ENCODE data around the gene PLEKHG7. TPM values are rescaled to one million over a fixed set of nuclear protein-coding genes. Genes with fewer than 3 reads are reported as not detected.

PLEKHG7 gene
- total and polyA plus RNA-seq, 9 of the 15 experiments (the other 6 are each of a cell fraction or from before 2014, with no cell fraction given): 0.03 TPM; not detected in 8

DNA sequence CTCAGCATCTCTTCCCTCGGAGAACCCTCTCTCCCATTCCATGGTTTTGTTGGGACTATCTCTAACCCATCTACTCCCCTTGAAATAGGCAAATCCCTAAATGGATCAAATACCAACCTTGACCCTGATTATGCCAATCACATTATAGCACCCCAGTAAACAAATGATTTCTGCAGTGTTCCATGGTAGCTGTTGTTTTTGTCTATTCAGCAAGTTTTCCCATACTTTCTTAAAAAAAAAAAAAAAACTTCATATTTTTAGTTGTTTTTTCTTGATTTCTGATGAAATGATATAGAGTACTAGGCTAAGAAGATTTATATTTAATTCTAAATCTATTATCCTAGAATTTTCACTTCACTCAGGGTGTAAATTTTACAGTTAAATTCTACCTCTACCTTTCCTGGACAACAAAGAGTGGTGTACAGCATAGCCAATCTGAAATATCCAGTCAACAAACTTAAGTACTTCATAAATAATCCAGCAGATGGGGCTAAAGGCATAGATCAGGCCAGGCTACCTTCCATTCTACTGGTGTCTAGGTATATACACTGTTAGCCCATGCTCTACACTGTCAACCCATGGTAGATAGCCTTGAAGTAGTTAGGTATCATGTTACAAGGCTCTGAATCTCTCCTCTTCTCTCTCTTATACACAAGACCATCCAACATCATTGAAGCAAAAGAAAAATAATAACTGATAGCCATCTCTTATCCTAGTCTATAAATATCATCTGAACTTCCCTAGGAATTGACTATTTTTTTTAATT lies 82.2 kb downstream of the PLEKHG7 start (continued):
- TF ChIP-seq, protein P1, sequence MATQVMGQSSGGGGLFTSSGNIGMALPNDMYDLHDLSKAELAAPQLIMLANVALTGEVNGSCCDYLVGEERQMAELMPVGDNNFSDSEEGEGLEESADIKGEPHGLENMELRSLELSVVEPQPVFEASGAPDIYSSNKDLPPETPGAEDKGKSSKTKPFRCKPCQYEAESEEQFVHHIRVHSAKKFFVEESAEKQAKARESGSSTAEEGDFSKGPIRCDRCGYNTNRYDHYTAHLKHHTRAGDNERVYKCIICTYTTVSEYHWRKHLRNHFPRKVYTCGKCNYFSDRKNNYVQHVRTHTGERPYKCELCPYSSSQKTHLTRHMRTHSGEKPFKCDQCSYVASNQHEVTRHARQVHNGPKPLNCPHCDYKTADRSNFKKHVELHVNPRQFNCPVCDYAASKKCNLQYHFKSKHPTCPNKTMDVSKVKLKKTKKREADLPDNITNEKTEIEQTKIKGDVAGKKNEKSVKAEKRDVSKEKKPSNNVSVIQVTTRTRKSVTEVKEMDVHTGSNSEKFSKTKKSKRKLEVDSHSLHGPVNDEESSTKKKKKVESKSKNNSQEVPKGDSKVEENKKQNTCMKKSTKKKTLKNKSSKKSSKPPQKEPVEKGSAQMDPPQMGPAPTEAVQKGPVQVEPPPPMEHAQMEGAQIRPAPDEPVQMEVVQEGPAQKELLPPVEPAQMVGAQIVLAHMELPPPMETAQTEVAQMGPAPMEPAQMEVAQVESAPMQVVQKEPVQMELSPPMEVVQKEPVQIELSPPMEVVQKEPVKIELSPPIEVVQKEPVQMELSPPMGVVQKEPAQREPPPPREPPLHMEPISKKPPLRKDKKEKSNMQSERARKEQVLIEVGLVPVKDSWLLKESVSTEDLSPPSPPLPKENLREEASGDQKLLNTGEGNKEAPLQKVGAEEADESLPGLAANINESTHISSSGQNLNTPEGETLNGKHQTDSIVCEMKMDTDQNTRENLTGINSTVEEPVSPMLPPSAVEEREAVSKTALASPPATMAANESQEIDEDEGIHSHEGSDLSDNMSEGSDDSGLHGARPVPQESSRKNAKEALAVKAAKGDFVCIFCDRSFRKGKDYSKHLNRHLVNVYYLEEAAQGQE (IDR thresholded peaks at IDR 0.05; ENCODE audit: borderline replicate concordance): peak; percentile 74
- TF ChIP-seq, protein P1 (CRISPR knock-in tag; IDR thresholded peaks at IDR 0.05; ENCODE audit: low read depth): no peak
- TF ChIP-seq, protein P2, sequence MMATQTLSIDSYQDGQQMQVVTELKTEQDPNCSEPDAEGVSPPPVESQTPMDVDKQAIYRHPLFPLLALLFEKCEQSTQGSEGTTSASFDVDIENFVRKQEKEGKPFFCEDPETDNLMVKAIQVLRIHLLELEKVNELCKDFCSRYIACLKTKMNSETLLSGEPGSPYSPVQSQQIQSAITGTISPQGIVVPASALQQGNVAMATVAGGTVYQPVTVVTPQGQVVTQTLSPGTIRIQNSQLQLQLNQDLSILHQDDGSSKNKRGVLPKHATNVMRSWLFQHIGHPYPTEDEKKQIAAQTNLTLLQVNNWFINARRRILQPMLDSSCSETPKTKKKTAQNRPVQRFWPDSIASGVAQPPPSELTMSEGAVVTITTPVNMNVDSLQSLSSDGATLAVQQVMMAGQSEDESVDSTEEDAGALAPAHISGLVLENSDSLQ (IDR thresholded peaks at IDR 0.05): peak; percentile 22; the same call in 1 of the 2 replicates
- no peak for TF ChIP-seq ZNF431 (CRISPR knock-in tag; IDR thresholded peaks at IDR 0.05)
- TF ChIP-seq RAD21 (CRISPR knock-in tag; conservative IDR thresholded peaks at IDR 0.05 in 1 of 2, IDR thresholded peaks at IDR 0.05 in 1 of 2): peak; percentile 87 to 92
- no peak for TF ChIP-seq POLR2AphosphoS5 (IDR thresholded peaks at IDR 0.05; ENCODE audit: control insufficient read depth, insufficient read depth, low read depth, low read length)
- TF ChIP-seq MEIS2 (IDR thresholded peaks at IDR 0.05; ENCODE audit: partially characterized antibody): peak; percentile 12
- TF ChIP-seq, protein P3, sequence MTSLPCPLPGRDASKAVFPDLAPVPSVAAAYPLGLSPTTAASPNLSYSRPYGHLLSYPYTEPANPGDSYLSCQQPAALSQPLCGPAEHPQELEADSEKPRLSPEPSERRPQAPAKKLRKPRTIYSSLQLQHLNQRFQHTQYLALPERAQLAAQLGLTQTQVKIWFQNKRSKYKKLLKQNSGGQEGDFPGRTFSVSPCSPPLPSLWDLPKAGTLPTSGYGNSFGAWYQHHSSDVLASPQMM (CRISPR knock-in tag; IDR thresholded peaks at IDR 0.05): no peak
- TF ChIP-seq PPARD (CRISPR knock-in tag; IDR thresholded peaks at IDR 0.05): no peak
- TF ChIP-seq KAT7 (CRISPR knock-in tag; IDR thresholded peaks at IDR 0.05; ENCODE audit: borderline replicate concordance): no peak
- no peak for TF ChIP-seq RBM14 (IDR thresholded peaks at IDR 0.05; ENCODE audit: borderline replicate concordance, insufficient read depth, low read depth, low read length)
- no peak for TF ChIP-seq CBX2 (IDR thresholded peaks at IDR 0.05; ENCODE audit: insufficient read depth, low read length, poor library complexity, severe bottlenecking)
- no peak for TF ChIP-seq ZNF121 (CRISPR knock-in tag; conservative IDR thresholded peaks at IDR 0.05)
- TF ChIP-seq, protein P4, sequence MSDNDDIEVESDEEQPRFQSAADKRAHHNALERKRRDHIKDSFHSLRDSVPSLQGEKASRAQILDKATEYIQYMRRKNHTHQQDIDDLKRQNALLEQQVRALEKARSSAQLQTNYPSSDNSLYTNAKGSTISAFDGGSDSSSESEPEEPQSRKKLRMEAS (CRISPR knock-in tag; IDR thresholded peaks at IDR 0.05): no peak
- 0 out of 2 replicates have a peak, but pooled peaks have one; percentile 46 for TF ChIP-seq SMC3 (conservative IDR thresholded peaks at IDR 0.05; ENCODE audit: insufficient read depth, low read depth, low read length)
